Prostate gland (tissue), 2 donors: ENCODE results near the gene PDGFD.

Experiments used
- CTCF ChIP-seq, 4 experiments: fragments of 200-600 bp in 2 of 4; fragments of 450-650 bp in 2 of 4; sonication (generic) in 2 of 4; IDR thresholded peaks; 1 replicate in 3 of 4; 2 replicates in 1 of 4; pipeline ENCODE4 v1.5.1; 2016 to 2019; ENCODE audit warnings: antibody characterized with exemption in 4 of 4, mild to moderate bottlenecking in 2 of 4, moderate library complexity in 2 of 4
- POLR2A ChIP-seq: fragments of 450-650 bp; IDR thresholded peaks from one replicate; pipeline ENCODE4 v1.6.1; 2016; ENCODE audit warnings: antibody characterized with exemption, mild to moderate bottlenecking
- POLR2AphosphoS5 ChIP-seq: sonication (generic); formaldehyde crosslinking; IDR thresholded peaks from one replicate; pipeline ENCODE4 v1.6.1; 2017; ENCODE audit warnings: antibody characterized with exemption

- TF ChIP-seq CTCF (IDR thresholded peaks at IDR 0.05): no peak
- TF ChIP-seq POLR2A: no peak
- TF ChIP-seq POLR2AphosphoS5: no peak
Observed at GRCh38 chr11:104091281-104092096, 72.5 kb downstream of the PDGFD start.
